NCI-H1092 (cell line): ENCODE data around the gene FAM184B.

ENCODE experiments used
- DNase-seq: peaks from one replicate; lab custom pipeline; 2025; lab: John Stamatoyannopoulos, UW

FAM184B gene

GRCh38 chr4:17635056-17635455, 146.4 kb downstream of the FAM184B start:
- DNase-seq: no peak

GRCh38 chr4:17633600-17633999, 147.8 kb downstream of the FAM184B start:
- no peak for DNase-seq

GRCh38 chr4:17630228-17630627, 151.2 kb downstream of the FAM184B start:
- DNase-seq: no peak

GRCh38 chr4:17624821-17625220, 156.6 kb downstream of the FAM184B start:
- DNase-seq: no peak

- no peak for DNase-seq
Measured at GRCh38 chr4:17623451-17624001, 157.9 kb downstream of the FAM184B start.

- no peak for DNase-seq
Measured at GRCh38 chr4:17619416-17620105, 161.9 kb downstream of the FAM184B start.

GRCh38 chr4:17618926-17619325, 162.5 kb downstream of the FAM184B start:
- DNase-seq: no peak

- DNase-seq: no peak
Measured at GRCh38 chr4:17616283-17616682, 165.1 kb downstream of the FAM184B start.

- peak; percentile 93 for DNase-seq
Measured at GRCh38 chr4:17614416-17615299, 166.8 kb downstream of the FAM184B start, which contains the start of gene MED28. Gene MED28, plus strand, starts transcription at chr4:17614641. Its CDS starts 14 bp downstream, at chr4:17614655.

GRCh38 chr4:17613761-17614415, 167.5 kb downstream of the FAM184B start:
- DNase-seq: no peak

GRCh38 chr4:17605236-17605635, 176.2 kb downstream of the FAM184B start:
- no peak for DNase-seq

- no peak for DNase-seq
Measured at GRCh38 chr4:17599826-17600225, 181.6 kb downstream of the FAM184B start.

GRCh38 chr4:17597517-17597916, 183.9 kb downstream of the FAM184B start:
- DNase-seq: peak; percentile 14

GRCh38 chr4:17595471-17596005, 185.9 kb downstream of the FAM184B start:
- no peak for DNase-seq

- DNase-seq: no peak
Measured at GRCh38 chr4:17589355-17589754, 192.1 kb downstream of the FAM184B start.

GRCh38 chr4:17587094-17587822, 194.2 kb downstream of the FAM184B start:
- DNase-seq: no peak

- DNase-seq: no peak
Measured at GRCh38 chr4:17584521-17585213, 196.8 kb downstream of the FAM184B start.

GRCh38 chr4:17583941-17584340, 197.5 kb downstream of the FAM184B start:
- DNase-seq: no peak

GRCh38 chr4:17583276-17583675, 198.1 kb downstream of the FAM184B start:
- DNase-seq: no peak

GRCh38 chr4:17580969-17581368, 200.5 kb downstream of the FAM184B start:
- no peak for DNase-seq
